Stimulated activated CD4-positive, alpha-beta T cell treated with anti-CD3 and anti-CD28 coated beads, TNF-alpha, amount 100 ng/mL, for 1 hour (primary cell): ENCODE data around the gene ART4.

ENCODE experiments used
- DNase-seq, 3 donors: peaks; one replicate each; pipeline ENCODE4 v3.0.0-alpha.2; 2020; ENCODE audit warnings: low read depth in 3 of 3, low spot score in 1 of 3

Gene ART4

DNA sequence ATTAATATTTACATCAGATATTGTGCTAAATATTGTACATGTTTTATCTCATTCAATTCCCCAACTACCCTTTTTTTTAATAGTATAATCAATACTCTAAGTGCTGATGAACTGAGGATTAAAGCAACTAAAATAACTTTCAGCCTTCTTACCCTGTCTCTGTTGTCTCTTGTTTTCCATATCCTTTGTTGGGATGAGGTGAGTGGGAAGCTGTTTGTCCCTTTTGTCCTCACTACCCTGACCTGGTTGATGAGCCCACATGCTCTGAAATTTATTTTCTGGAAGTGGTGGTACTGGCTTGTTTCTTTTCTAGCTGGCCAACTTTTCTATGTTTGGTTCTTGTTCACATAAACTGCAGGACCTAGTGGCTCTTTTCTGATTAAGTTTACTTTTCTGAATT, 9.6 kb upstream of the ART4 start:
- no peak for DNase-seq

DNA sequence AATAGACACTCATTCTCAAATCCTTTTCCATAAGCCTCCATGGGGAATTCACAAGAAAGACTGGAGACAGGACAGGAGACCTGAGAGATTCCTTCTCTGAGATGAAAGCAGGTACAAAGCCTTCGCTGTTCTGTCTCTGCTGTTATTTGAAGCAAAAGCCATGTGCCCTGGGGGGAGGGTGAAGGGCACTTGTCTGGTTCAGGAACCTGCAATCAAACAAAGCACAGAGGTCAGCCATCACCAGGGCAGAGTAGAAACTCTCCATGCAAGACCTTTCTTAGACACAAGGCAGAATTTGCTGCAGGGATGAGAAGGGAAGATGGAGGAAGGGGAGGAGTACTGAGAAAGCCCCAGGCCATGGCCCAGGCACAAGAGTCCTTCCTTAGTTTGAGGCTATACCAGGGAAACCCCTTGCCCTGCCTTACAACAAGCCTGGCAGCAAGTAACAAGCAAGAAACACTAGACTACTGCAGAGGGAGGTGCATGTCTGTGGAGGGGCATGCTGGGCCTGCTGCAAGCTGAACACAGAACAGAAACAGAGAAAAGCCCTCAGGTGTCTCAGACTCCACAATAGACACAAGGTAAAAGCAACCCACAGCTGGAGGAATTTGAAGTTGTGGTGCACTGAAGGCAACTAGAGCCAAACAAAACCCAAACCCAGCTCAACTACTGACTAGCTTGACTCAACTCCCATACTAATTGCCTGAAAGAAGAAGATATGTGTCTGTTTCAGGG, 7.8 kb upstream of the ART4 start:
- no peak for DNase-seq

DNA sequence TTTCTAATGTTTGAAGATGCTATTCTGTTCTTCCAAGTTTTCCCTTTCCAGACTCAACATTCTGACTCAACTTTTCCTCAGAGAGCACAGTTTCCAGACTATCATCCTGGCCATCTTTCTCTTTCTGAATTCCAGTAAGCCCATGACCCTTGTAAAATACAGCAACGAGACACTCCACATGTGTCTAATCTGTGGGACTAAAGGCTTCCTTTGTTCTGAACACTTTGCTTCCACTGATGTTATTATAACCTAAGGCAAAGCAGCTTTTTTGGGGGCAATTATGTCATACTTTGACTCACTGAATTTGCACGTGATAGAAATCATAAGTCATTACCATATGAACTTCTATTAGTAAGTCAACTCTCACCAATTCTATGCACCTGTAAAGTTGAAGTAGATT, 6.3 kb upstream of the ART4 start:
- DNase-seq = no peak

DNA sequence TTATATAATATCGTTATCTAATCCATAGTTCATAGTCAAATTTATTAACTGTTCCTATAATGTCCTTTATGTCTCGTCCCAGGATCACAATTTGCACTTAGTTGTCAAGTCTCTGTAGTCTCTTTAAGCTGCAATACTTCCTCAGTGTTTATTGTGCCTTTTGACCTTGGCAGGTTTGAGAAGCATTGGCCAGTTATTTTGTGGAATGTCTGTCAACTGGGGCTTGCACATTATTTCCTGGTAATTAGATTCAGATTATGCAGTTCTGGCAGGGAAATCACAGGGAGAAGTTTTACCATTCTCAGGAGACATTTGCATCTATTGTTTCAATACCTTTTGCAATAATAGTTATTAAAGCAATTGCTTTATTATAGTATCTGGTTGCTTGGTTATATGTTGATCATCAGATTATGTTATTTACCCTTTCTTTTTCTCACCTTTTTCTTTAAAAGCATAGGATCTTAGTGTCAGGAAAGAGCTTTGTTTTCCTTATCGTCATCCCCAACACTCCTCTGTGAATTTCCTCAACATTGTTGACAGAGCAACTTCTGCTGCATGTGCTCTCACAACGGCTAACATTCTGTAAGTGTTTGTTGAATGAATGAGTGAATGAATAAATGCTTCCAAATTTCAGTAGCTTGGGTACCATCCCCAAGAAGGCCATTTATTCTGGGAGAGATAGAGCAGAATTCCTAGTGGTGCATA, 3.7 kb upstream of the ART4 start:
- DNase-seq = no peak

DNA sequence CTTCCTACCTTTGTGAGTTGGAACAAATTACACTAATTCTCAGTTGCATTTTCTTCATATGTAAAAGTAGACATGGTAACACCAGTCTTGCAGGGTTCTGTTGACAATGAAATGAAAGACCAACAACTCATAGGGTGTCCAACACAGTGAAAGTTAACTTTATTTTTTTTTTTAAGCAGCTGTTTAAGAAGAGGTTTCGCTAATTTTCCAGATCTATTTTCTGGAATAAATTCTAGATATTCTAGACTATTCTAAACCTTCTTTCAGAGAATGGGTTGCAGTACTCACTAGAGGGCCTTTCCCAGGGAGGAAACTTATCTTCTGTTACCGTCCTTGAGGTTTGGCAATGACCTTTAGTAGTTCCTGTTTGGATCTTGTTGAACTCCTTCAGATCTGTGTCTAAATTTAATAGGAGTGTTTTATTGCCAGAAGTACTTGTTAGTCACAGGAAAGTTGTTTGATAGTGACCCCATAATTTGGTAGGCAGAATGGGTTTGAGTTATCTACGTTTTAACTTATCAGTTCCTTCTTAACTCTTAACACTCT, 2.8 kb upstream of the ART4 start:
- no peak for DNase-seq

DNA sequence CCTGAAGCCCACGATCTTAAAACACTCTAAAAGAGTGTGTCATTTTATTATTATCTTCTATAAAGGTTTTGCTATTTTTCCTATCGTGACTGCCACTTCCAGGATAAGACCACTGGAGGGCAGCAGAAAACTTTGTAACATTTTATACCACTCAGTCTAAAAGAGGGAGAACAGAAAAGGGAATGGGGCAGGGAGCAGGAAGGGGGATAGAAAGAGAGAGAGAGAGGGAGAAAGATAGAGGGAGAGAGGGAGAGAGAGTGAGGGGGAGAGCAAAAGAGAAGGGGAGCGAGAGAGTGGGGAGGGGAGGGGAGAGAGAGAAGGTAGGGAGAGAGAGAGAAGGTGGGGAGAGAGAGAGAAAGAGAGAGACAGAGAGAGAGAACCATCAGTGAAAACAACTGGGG, 2.0 kb upstream of the ART4 start:
- DNase-seq = peak in 1 of 3 donors; percentile 2

DNA sequence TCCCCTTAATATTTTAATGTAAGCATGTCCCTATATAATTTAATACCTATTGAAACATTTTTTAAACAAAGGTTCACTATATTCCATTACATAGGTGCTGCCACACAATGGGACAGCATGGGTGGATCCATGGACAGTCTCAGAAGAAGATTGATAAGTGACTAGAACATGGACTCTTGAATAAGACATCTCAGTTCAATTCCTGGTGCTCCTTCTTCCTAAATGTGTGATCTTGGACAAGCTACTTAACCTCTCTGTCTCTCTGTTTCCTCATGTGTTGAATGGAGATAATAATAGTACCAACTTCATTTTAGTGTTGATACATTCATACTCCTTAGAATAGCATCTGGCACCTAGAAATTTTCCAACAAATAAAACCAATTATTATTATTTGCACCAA, 1.1 kb upstream of the ART4 start:
- no peak for DNase-seq

DNA sequence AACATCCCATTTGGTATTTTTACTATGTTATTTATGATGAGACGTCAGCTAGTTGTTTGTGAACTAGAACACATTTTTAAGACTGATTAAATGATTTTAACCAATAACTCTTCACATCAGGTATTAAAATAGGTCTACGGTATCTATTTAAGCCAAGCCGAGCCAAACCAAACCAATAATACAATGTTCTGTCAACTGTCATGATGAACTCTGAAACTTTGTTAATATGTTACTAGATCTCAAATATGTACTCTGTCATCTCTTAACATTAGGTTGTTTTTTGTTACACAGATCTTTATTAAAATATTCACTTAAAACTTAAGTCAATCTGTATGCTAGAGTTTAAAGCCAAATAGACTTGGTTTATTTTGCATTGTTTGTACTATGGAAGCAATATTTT, 1.0 kb downstream of the ART4 start:
- DNase-seq = no peak

DNA sequence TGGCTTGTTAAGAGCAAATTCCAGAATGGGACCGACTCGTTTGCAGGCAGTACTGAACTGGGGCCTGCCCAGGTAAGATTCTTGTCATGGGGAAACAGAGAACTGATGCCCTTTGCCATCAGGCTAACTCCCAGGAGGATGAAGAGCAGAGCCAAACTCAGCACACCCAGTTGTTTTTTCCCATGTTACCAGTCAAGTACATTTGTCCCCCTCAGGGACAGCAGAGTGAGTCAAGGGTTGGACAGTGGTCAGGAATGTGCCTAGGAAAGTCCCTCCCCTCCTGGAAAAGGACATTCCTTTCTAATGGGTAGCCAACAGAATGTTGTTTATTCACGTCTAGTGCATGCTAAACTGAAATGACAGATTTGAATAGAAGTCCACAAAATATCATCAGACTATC, 1.6 kb downstream of the ART4 start:
- DNase-seq = no peak

DNA sequence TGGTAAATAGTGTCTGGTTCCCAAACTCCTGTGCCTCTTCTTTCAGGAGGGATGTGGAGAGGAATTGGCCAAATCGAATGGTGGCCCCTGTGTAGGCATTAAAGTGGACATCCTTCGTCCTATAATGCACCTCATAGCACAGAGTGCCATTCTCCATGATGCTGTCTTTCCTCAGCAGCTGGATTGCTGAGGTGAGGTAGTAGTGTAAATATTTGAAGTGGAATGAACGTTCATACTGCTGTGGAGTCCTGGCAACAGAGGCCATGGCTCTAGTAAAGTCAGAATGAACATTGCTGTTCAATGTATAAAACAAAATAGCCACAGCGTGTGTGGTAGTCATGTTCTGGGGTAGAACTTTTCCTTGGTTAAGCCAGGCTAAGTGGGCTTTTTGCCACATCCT, 2.7 kb downstream of the ART4 start:
- DNase-seq = no peak

DNA sequence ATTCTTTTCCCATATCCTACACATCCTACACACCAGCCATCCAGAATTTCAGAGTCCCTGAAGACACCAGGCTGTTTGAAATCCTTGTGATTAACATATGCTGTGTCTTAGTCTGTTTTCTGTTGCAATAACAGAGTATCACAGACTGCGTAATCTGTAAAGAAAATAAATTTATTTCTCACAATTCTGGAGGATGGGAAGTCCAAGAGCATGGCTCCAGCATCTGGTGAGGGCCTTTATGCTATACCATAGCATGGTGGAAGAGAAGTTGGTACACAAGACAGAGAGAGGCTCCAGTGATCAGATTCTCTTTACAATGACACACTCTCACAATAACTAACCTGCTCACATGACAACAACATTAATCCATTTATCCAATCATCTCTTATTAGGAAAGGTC, 4.1 kb downstream of the ART4 start:
- no peak for DNase-seq

DNA sequence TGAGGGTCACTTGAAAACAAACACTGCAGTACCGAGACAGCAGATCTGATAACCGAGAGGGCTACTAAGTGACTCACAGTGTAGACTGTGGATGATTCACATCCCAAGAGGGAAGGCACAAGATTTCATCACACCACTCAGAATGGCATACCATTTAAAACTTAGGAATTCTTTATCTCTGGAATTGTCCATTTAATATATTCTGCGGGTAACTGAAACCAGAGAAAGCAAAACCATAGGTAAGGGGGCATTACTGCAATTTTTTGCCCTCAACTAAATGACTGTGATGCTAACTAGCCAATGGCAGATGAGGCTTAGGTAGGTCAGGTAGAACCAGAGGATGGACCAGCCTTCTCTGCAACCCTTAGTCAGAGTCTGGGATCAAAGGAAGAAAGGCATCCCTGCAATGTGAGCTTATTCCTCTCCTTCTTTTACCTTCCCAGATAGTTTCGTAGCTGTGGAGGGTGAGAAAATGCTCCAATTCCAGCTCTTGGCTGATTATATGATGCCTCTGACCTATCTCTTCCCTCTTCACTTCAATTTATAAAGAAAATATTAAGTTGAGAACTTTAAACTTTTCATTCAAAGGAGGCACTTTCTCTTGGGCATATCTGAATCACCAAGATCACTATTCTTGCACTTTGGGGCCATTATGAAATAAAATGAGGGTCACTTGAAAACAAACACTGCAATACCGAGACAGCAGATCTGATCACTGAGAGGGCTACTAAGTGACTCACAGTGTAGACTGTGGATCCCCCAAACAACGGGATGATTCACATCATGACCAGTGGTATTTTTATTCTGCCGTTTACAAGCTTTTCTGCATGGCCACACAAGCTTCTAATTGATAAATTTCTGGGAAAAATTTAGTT, 6.8 kb downstream of the ART4 start:
- no peak for DNase-seq

DNA sequence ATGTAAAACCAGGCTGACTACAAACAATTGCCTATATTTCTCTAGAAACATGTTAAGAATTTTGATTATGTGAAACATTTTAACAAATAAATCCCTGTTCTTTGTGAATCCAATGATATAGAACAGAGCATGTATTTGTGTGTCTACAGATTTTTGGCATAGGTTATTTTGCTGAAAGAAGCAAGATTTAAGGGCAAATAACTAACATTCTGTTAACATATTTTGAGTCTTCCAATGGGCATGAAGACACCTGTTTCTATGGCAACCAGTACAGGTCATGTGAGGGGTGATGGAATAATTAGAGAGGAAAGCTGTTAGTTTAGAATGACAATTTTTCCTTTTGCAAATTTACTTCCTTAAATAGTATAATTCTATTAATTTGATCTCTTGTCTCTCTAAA, 8.8 kb downstream of the ART4 start:
- DNase-seq = no peak

DNA sequence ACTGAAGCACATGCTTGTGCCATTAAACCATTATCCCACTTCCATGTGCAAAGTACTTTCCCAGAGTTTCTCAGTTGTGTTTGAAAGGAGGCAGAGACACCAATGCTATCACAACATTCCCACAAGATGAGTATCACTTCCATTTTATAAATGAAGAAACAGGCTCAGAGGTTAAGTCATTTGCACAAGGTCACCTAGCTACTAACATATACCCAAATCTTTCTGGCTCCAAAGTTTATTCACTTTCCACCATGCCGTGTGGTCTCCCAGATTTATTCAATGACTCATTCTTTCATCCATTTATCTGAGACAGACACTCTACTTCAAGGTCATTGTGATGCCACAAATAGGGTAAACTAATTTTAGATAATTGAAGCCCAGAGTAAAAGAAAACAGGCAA, 9.4 kb downstream of the ART4 start:
- DNase-seq = no peak

DNA sequence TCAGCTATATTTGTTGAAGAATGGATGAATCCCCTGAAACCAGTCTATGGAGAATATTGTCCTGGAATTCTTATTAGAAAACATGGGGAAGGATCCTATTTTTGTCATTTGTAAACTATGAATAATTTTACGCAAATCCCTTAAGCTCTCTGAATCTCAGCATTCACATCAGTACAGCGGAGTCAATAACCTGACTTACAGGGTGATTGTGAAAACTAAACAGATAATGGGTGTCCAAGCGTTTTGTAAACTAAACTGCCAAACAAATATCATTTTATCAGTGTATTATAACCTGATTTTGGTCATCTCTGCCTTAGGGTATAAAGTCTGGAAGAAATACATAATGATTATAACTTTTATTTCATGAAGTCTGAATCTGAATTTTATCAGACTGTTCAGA, 10.0 kb downstream of the ART4 start:
- no peak for DNase-seq

DNA sequence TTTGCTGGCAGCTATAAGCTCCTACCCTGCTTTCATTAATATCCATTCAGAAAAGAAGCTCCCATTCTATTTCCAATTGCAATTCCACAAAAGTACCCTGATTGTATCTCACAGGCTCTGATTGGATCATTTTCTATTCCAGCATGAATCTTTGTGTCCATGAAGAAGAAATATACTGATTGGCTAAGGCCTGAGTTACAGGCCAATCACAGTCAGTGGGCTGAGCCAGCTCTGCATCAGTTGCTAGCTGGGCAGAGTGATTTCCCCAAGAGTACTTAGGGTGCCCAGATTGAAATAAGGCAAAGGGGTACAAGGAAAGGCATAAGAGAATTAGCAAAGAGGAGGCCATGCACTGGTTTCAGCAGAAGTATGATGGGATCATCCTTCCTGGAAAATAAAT, 14.4 kb downstream of the ART4 start:
- no peak for DNase-seq

DNA sequence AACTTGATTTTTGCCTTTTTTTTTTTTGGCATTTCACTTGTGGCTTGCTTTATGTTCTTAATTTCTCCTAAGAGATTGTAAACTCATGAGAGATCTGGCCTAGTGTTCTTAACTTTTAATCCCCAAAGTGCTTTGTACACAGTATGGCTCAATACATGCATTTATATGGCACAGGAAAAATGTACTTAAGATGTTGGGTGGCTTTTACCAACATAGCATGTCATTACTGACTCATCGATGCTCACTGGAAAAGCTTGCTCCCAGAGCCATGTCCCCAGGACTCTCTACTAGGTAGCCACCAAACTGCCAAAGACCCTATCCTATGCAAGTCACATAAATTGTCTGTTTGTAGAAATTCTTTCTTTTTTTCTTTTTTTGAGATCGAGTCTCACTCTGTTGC, 16.3 kb downstream of the ART4 start:
- no peak for DNase-seq

DNA sequence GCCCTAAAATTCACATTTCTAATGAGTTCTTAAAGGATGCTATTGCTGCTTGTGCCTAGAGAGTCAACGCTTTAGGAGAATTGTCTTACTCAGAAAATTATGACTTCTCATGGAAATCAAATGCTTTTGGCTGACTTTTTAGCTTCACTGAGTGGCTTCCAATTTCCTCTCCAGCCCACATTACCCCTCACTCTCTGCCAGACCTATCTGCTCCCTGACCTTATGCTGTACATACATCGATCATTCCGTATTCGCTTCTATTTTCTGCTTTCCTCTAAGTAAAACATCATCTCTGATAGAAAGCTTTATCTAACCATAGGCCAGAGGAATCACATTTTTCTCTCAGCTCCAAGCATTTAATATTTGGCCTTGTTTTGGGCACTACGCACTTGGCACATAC, 16.8 kb downstream of the ART4 start:
- DNase-seq = no peak

DNA sequence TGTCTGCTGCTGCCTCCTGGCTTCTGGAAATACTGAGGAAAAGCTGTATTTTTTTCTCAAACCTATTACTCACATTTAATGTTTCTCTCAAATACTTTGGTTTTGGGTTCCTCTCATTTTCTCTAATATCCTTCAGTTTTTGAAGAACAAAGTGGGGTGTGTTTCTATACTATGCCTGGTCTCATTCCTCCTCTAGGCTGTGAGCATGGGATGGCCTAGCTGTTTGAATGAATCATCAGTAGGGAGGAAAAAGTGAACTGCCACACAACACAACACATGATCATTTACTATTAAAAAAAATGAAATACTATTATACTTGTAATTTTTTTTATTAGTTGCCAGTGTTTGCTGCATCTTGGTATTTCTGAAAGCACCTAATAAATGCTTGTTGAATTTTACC, 18.1 kb downstream of the ART4 start:
- DNase-seq = no peak

DNA sequence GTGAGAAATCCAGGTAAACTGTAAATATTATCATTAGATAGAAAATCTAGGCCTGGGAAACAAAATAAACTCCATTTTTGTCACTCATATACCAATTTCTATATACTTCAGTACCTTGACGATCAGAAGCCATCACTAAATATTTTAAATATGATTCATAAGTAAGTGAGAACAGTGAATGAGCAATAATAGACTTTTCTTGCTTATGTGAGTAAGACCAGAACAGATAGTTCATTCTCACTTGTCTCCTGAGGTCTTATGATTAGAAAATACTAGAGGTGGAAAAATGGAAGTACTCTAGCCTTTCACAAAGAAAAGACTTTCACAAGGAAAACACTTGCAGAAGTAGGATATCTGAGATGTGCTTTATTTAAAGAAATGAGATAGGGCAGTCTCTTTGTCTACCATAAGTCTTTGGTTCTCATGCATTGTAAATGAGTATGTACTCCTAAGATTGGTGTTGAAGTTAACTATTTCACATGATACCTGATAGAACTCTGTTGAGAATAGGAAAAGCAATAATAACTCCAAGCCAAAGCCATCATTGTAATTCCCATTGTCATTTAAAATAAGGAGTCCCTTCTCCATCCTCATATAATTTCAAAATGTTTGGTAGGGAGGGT, 19.2 kb downstream of the ART4 start:
- DNase-seq = no peak

DNA sequence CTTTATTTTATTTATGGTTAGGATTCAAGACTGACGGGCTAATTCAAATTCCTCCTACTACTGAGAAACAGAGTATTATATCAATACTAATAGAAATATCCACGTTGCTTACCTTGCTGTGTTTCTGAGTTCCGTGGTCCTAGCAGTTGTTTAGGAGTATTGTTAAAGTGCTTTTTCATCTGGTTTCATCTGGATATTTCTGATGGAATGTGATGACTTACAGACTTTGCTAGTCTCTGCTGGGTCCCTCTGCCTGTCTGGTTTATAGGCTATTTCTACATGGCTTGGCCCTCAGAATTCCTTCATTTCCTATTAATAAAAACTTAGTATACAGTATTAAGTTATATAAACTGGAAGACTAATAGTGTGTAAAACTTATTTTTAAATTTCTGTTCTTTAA, 29.3 kb downstream of the ART4 start, which contains the start of gene SMCO3:
Gene SMCO3, minus strand, starts transcription at position 169 of the 400 bp plus-strand sequence. CDS start 7,502 bp downstream, outside the sequence.
- DNase-seq = no peak
